GM19438 (cell line): ENCODE measurements around the gene UBQLN1.
"Not testable (repeated sequence)": the region's sequence is repeated elsewhere in the genome, so short reads cannot be mapped to it uniquely, and the experiment has no call there.

Experiments
- ATAC-seq: cut with Tn5 transposase; IDR thresholded peaks from one replicate; pipeline ENCODE4 v1.9.1; 2021; ENCODE audit warnings: low read depth; ENCODE audit not compliant: unreplicated experiment

UBQLN1 gene

GRCh38 chr9:83639266-83639665 lies 68.5 kb downstream of the UBQLN1 start:
- no peak for ATAC-seq

DNA sequence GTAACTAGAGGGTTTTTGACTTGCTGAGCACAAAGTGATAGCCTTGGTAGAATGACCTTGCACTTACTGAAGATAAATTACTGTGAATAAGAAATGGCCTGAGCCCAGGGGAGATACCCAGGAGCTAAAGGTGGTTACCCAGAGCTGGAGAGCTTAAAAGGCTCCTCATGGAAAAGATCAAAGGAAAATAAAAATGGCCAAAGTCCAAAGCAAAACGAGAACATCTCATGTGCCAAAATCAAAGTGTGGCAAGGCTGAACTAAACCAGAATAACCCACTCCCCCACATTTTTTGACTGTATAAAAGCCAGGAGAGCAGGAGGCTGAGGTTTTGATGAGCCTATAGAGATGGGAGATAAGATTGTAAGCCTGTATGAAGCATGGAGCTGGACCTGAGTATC lies 70.4 kb downstream of the UBQLN1 start:
- no peak for ATAC-seq

GRCh38 chr9:83636813-83637212 lies 70.9 kb downstream of the UBQLN1 start:
- no peak for ATAC-seq

- no peak for ATAC-seq
Measured at GRCh38 chr9:83633676-83634075, 74.1 kb downstream of the UBQLN1 start.

DNA sequence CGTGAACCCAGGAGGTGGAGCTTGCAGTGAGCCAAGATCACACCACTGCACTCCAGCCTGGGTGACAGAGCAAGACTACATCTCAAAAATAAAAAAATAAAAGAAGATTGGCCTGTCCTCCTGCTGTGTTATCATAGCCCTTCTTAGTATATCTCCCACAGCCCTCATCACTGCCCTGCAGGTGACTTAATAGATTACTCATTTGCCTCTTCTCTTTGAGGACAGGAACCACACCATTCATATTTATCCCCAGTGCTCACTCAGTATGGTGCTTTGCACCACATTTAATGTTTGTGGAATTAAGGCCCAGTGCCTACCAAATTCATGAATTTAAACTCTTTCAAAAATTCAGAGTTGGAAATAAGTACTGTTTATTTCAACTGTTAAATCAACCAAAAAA lies 74.5 kb downstream of the UBQLN1 start:
- no peak for ATAC-seq

- no peak for ATAC-seq
Measured at GRCh38 chr9:83630938-83631457, 76.8 kb downstream of the UBQLN1 start.

- ATAC-seq = no peak
Measured at GRCh38 chr9:83629433-83630104, 78.2 kb downstream of the UBQLN1 start.

- ATAC-seq = no peak
Measured at GRCh38 chr9:83628540-83628939, 79.2 kb downstream of the UBQLN1 start.

DNA sequence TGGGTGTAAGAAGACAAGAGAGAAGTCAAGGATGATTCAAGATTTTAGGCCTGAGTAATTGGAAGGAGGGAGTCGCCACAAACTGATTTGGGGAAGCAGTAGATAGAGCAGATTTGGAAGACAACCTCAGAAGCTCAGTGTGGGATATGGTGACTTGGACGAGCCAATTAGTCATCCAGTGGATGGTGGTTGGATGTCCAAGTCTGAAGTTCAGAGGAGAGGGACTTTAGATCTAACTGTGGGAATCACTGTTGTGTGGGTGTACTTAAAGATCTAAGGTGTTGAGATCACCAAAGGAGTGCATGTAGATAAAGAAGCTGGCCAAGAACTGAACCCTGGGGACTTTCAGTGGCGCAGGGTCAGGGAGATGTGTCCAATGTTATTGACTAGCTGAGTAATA lies 82.6 kb downstream of the UBQLN1 start:
- no peak for ATAC-seq

DNA sequence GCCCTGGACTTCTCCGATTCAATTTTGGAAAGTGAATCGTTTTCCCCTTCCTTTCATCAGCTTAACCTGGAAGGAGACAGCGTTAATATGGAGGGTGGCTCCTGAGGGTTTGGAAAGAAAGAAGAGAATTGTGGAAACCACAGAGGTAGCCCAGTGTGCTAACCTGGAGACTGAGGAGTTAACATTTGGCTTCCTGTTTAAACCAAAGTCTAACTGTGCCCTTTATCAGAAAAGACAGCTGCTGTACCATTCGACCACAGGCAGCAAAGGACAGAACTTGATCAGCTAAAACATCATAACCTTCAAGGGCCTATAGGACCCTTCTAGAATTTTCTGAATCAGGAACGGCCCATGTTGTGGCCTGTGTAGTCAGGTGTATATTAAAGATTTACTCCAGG lies 84.1 kb downstream of the UBQLN1 start:
- peak; percentile 28 for ATAC-seq

DNA sequence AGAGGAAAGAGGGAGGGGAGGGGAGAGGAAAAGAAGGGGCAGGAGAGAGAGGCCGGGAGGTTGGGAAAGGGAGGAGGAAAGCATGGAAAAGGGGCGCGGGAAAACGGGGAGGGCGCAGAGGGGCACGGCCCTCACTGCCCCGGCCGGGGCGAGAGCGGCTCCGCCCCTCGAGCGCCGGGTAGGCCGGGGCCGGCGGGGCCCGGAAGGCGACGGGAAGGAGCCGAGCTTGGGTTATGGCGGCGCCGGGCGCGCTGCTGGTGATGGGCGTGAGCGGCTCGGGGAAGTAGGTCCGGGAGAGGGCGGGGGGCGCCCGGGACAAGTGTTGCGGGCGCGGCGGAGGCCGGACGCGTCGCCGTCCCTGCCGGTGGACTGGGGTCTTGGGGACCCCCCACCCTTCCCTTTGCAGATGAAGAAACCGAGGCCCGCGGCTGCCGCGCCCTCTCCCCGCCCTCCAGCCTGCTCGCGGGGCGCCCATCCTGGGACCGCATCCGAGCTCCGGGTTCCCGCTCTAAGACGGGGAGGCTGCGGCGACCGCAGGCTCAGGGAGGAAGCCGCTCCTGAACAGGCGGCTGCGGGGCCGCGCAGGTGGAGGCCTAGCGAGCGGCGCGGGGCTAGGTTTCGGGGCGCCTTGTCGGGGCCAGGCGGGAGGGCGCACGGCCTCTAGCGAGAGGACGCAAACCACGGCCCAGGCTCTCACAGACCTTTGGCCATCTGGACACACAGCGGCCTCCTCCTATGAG lies 84.6 kb downstream of the UBQLN1 start, which contains the start of gene IDNK:
Gene IDNK, plus strand, starts transcription at position 205 of the 740 bp plus-strand sequence. Its CDS starts 29 bp downstream, at position 234.
- peak; percentile 71 for ATAC-seq

- peak; percentile 57 for ATAC-seq
Measured at GRCh38 chr9:83622433-83622938, 85.3 kb downstream of the UBQLN1 start.

GRCh38 chr9:83620841-83621636 lies 86.7 kb downstream of the UBQLN1 start:
- no peak for ATAC-seq

- ATAC-seq = no peak
Measured at GRCh38 chr9:83617299-83617698, 90.5 kb downstream of the UBQLN1 start.

GRCh38 chr9:83613298-83613697 lies 94.5 kb downstream of the UBQLN1 start:
- ATAC-seq = not testable (repeated sequence)
